Adrenal gland (tissue), 12 donors: Measurements from ENCODE around the gene PIK3C2G. TPM values are rescaled to one million over a fixed set of nuclear protein-coding genes. Genes with fewer than 3 reads are reported as not detected.

Experiments
- DNase-seq, 7 donors: peaks; one replicate each; pipeline ENCODE4 v3.0.0-alpha.2; 2019 to 2020
- H3K27ac ChIP-seq, 5 donors: fragments of 200-600 bp; sonication (generic) in 4 of 5; 1 replicate in 3 of 5; 2 replicates in 2 of 5; pipeline versions ENCODE4 v1.5.1 to v1.8.0; 2016 to 2020; ENCODE audit warnings: mild to moderate bottlenecking in 1 of 5
- H3K27me3 ChIP-seq: fragments of 200-600 bp; 2 replicates; pipeline ENCODE4 v1.8.0; 2021
- H3K36me3 ChIP-seq, 2 donors: fragments of 200-600 bp; replicated peaks in 1 of 2; 1 replicate in 1 of 2; 2 replicates in 1 of 2; pipeline versions ENCODE4 v1.5.1 to v1.8.0; 2018 to 2022
- H3K4me1 ChIP-seq, 2 donors: fragments of 200-600 bp; replicated peaks in 1 of 2; 1 replicate in 1 of 2; 2 replicates in 1 of 2; pipeline versions ENCODE4 v1.5.1 to v1.8.0; 2018 to 2021
- H3K4me3 ChIP-seq, 4 donors: fragments of 200-600 bp; sonication (generic) in 3 of 4; one replicate each; pipeline ENCODE4 v1.5.1; 2016 to 2018
- H3K9me3 ChIP-seq, 3 donors: fragments of 200-600 bp; sonication (generic) in 1 of 3; replicated peaks in 1 of 3; 1 replicate in 2 of 3; 2 replicates in 1 of 3; pipeline versions ENCODE4 v1.5.1 to v1.8.0; 2016 to 2021
- CTCF ChIP-seq, 6 experiments: fragments of 450-650 bp in 4 of 6; fragments of 200-600 bp in 2 of 6; sonication (generic) in 1 of 6; IDR thresholded peaks; 1 replicate in 5 of 6; 2 replicates in 1 of 6; pipeline versions ENCODE4 v1.5.1 to v1.8.0; 2016 to 2021; ENCODE audit warnings: antibody characterized with exemption in 6 of 6, mild to moderate bottlenecking in 2 of 6, moderate library complexity in 1 of 6
- POLR2A ChIP-seq, 2 donors: fragments of 450-650 bp; IDR thresholded peaks; one replicate each; pipeline ENCODE4 v1.6.1; 2017; ENCODE audit warnings: antibody characterized with exemption in 2 of 2, mild to moderate bottlenecking in 2 of 2, moderate library complexity in 1 of 2
- WGBS, 4 donors: extraction: QIAGEN DNeasy Blood & Tissue Kit in 2 of 4; methylation state at CpG; one replicate each; pipeline versions ENCODE4 v1.1.5 to v1.1.7; 2013 to 2017; 5-methylcytosine and 5-hydroxymethylcytosine counted together
- intact Hi-C, 2 donors: fragments of 100-400 bp; cut with DNase I; formaldehyde crosslinking; loops; one replicate each; pipeline versions ENCODE4 v1.14.1 to v1.15.0; 2022 to 2023
- polyA plus RNA-seq, 3 donors: library from polyadenylated mRNA; stranded (reverse); fragments of 200-250 nt in 2 of 3; fragments of 350-450 nt in 1 of 3; fragmentation: Illumina TruSeq in 1 of 3; extraction: RNeasy Lipid Tissue Mini Kit (QIAGEN cat#74804) in 1 of 3; gene quantifications; one replicate each; pipeline ENCODE4 v1.2.3, GENCODE V29; 2013 to 2014
- total RNA-seq, 9 donors: library from RNA; depleted of rRNA in 4 of 9; stranded (reverse); fragments of >200 nt in 4 of 9; fragments of 120-200 nt in 1 of 9; fragmentation: NEBNext Ultra II Directional in 1 of 9; extraction: Animal tissue kit (Norgen Biotek cat#: 25700) in 1 of 9; gene quantifications; one replicate each; pipeline versions ENCODE4 v1.1.0 to v1.2.4, GENCODE V29; 2013 to 2023
- donor health status: healthy with polysubstance abuse.
- donor health status: Bipolar disorder and iron deficiency.
- donor health status: DM: yes; HTN: yes; CAD: no.
- donor health status: DM: no; HTN: no; CAD: no.
- donor health status: DM: no; HTN: no; CAD: no.
- donor health status: DM: yes; HTN: yes; CAD: no.

Gene PIK3C2G
- total and polyA plus RNA-seq, 12 donors = 0.11 to 1.3 (median 0.54) TPM

GRCh38 chr12:18262514-18262913, 1.2 kb downstream of the PIK3C2G start:
- Histone ChIP-seq H3K4me1 (no peaks in the 10 kb centered on the region), H3K27ac (no peak overlapping the region), H3K27me3 (no peaks in the 10 kb centered on the region), H3K36me3 (no peaks in the 10 kb centered on the region), H3K9me3 (no peaks in the 10 kb centered on the region), H3K4me3 (no peak overlapping the region)
- 51 to 62% (median 59%) methylated on average over 2 of the region's 2 CpGs for WGBS, 4 donors
- TF ChIP-seq POLR2A (IDR thresholded peaks at IDR 0.05) (no peak), CTCF (IDR thresholded peaks at IDR 0.05) (no peak)
- intact Hi-C loops = no loop called here
- no peak for DNase-seq

- Histone ChIP-seq H3K27me3 (no peaks in the 10 kb centered on the region), H3K36me3 (no peaks in the 10 kb centered on the region), H3K27ac (no peak overlapping the region), H3K9me3 (no peaks in the 10 kb centered on the region), H3K4me3 (no peak overlapping the region), H3K4me1 (no peaks in the 10 kb centered on the region)
- WGBS, 4 donors = 89 to 100% (median 96%) methylated on average over 1 of the region's 1 CpG
- intact Hi-C loops = no loop called here
- no peak for DNase-seq
- TF ChIP-seq POLR2A (IDR thresholded peaks at IDR 0.05) (no peak), CTCF (IDR thresholded peaks at IDR 0.05) (no peak)
Measured at GRCh38 chr12:18264581-18265075, 3.3 kb downstream of the PIK3C2G start.

DNA sequence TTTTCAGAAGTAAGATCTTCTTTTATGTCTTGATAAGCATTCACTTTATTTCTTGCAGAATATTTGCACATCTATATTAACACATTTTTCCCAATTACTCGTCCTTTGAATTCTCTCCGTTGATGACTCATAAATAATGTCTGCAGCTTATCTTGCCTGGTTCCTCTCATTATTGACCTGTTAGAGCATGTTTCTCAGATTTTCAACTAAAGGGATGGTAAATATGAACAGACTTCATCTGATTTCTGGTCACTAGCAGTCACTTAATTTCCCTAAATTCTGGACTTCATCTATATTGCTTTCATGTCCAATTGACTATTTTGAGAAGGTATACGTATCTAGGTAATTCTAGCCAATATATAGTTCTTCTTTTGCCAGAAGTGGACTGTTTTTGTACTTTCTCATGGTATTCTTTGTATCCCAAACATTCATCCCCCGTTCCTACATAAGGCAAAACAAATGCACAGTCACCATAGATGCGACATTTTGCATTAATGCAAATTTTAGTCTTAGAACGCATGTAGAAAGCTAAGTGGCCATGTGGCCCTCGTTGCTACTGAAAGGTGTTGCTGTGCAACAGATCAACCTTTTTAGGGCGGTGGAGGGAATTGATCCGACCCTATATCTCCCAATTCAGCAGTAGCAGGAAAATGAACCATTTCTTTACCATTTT, 6.2 kb downstream of the PIK3C2G start:
- H3K27ac ChIP-seq = no peak overlapping the region
- H3K4me1 ChIP-seq = no peaks in the 10 kb centered on the region
- TF ChIP-seq POLR2A (IDR thresholded peaks at IDR 0.05) (no peak), CTCF (IDR thresholded peaks at IDR 0.05) (no peak)
- no peak overlapping the region for H3K4me3 ChIP-seq
- 81 to 86% (median 82%) methylated on average over 9 of the region's 9 CpGs for WGBS, 4 donors
- no peaks in the 10 kb centered on the region for H3K9me3 ChIP-seq
- DNase-seq = no peak
- no peaks in the 10 kb centered on the region for H3K27me3 ChIP-seq
- intact Hi-C loops = no loop called here
- H3K36me3 ChIP-seq = no peaks in the 10 kb centered on the region

DNA sequence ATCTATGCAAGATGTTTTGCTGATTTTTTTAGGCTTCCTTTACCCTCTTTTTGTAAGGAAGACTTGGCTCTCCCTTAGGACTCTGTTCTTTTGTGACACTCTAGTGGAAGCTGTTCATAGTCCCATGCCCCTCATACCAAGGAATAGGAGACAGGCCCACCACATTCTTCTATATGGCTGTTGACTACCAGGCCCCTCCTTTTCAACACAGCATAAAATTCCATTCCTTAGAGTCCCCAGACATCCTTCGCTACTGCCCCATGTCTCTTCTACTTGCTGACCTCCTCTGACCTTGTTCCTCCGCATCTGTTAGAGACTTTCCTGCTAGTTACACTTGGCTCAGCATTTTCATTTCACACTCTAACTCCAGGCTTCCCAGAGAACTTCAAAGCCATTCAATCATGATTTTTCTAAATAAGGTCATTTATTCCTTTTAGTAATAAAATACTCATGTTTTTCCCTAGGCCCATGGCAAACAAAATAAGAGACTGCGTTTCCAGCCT, 9.7 kb downstream of the PIK3C2G start:
- Histone ChIP-seq H3K36me3 (no peaks in the 10 kb centered on the region), H3K4me3 (no peak overlapping the region), H3K27me3 (no peaks in the 10 kb centered on the region), H3K27ac (no peak overlapping the region), H3K9me3 (no peaks in the 10 kb centered on the region), H3K4me1 (no peaks in the 10 kb centered on the region)
- DNase-seq = no peak
- 63 to 71% (median 70%) methylated on average over 3 of the region's 3 CpGs for WGBS, 4 donors
- TF ChIP-seq POLR2A (IDR thresholded peaks at IDR 0.05) = no peak
- TF ChIP-seq CTCF (IDR thresholded peaks at IDR 0.05) = no peak
- intact Hi-C loops = no loop called here
